ENCODE data around the gene BIK. TPM values are rescaled to one million over a fixed set of nuclear protein-coding genes. Genes with fewer than 3 reads are reported as not detected.
A peak's percentile ranks its signal among the peaks of the same experiment; 100 is the strongest.

BIK gene
- 1 to 10 TPM in 1 of 3 donors, under 1 TPM in 1, not detected in 1; 0.28 to 1.2 TPM for total RNA-seq
- total RNA-seq (2013): 1.1 TPM

GRCh38 chr22:43110444-43110926 is at the start of gene BIK:
Gene BIK (plus strand): TSS chr22:43110750. CDS start chr22:43124023, 13,273 bp downstream.
- H3K36me3 ChIP-seq (ENCODE audit: control insufficient read depth, insufficient read depth, low read length): no peaks in the 10 kb centered on the region
- H3K27me3 Mint-ChIP-seq (ENCODE audit: low read depth in 2 of 2): peaks cover 0 to 29% of the 10 kb centered on the region in 2 donors
- H3K9me3 ChIP-seq (ENCODE audit: control insufficient read depth, insufficient read depth, low read length): no peaks in the 10 kb centered on the region
- intact Hi-C loops (cut with micrococcal nuclease): no loop called here
- no peaks in the 10 kb centered on the region for H3K36me3 Mint-ChIP-seq
- H3K4me3 ChIP-seq (ENCODE audit: low read length): peak within 1 kb of the TSS; percentile 37
- peaks cover 0 to 4% of the 10 kb centered on the region in 2 donors for H3K4me1 Mint-ChIP-seq
- WGBS (ENCODE audit: insufficient coverage): under 1% methylated on average over 49 of the region's 49 CpGs
- peaks cover 11% of the 10 kb centered on the region for H3K27me3 ChIP-seq (ENCODE audit: control insufficient read depth, insufficient read depth, low read length)
- DNase-seq (peak; percentile 21 to 67), ATAC-seq (peak; percentile 70 to 73 (median 73))
- peak; percentile 23 for TF ChIP-seq CTCF (IDR thresholded peaks at IDR 0.05)
- H3K4me3 Mint-ChIP-seq: peak within 1 kb of the TSS; percentile 76
- peak within 1 kb of the TSS in 1 of 2 donors; percentile 45 for H3K27ac Mint-ChIP-seq
- H3K27ac ChIP-seq (ENCODE audit: low read length): no peak within 1 kb of the TSS
- peaks cover 19% of the 10 kb centered on the region for H3K4me1 ChIP-seq (ENCODE audit: control insufficient read depth, insufficient read depth, low read length)
- H3K9me3 Mint-ChIP-seq: no peaks in the 10 kb centered on the region

- ATAC-seq (no peak), DNase-seq (no peak)
- H3K36me3 ChIP-seq (ENCODE audit: control insufficient read depth, insufficient read depth, low read length): peaks cover 18% of the 10 kb centered on the region
- H3K9me3 ChIP-seq (ENCODE audit: control insufficient read depth, insufficient read depth, low read length): no peaks in the 10 kb centered on the region
- no peak overlapping the region for H3K27ac ChIP-seq (ENCODE audit: low read length)
- H3K27me3 ChIP-seq (ENCODE audit: control insufficient read depth, insufficient read depth, low read length): no peaks in the 10 kb centered on the region
- 90% methylated on average over 7 of the region's 7 CpGs for WGBS (ENCODE audit: insufficient coverage)
- Mint-ChIP-seq H3K4me1 (peaks cover 5 to 10% of the 10 kb centered on the region in 2 donors), H3K27me3 (ENCODE audit: low read depth in 2 of 2) (no peaks in the 10 kb centered on the region), H3K4me3 (no peak overlapping the region), H3K27ac (no peak overlapping the region), H3K9me3 (no peaks in the 10 kb centered on the region), H3K36me3 (peaks cover 7% of the 10 kb centered on the region)
- TF ChIP-seq CTCF (IDR thresholded peaks at IDR 0.05): no peak
- no peak overlapping the region for H3K4me3 ChIP-seq (ENCODE audit: low read length)
- intact Hi-C loops (cut with micrococcal nuclease): no loop called here
- H3K4me1 ChIP-seq (ENCODE audit: control insufficient read depth, insufficient read depth, low read length): peaks cover 7% of the 10 kb centered on the region
These were observed 44.4 kb upstream of the BIK start for GRCh38 chr22:43066134-43066533.

GRCh38 chr22:43066844-43067385 is 43.6 kb upstream of the BIK start:
- Histone ChIP-seq H3K27me3 (ENCODE audit: control insufficient read depth, insufficient read depth, low read length) (no peaks in the 10 kb centered on the region), H3K4me1 (ENCODE audit: control insufficient read depth, insufficient read depth, low read length) (peaks cover 7% of the 10 kb centered on the region), H3K4me3 (ENCODE audit: low read length) (no peak overlapping the region), H3K9me3 (ENCODE audit: control insufficient read depth, insufficient read depth, low read length) (no peaks in the 10 kb centered on the region), H3K36me3 (ENCODE audit: control insufficient read depth, insufficient read depth, low read length) (peaks cover 10% of the 10 kb centered on the region), H3K27ac (ENCODE audit: low read length) (peak overlapping the region; percentile 42)
- no peaks in the 10 kb centered on the region for H3K27me3 Mint-ChIP-seq (ENCODE audit: low read depth in 2 of 2)
- peak overlapping the region; percentile 73 to 85 for H3K27ac Mint-ChIP-seq
- H3K9me3 Mint-ChIP-seq: no peaks in the 10 kb centered on the region
- peak in 2 of 3 donors; percentile 4 to 24 for ATAC-seq
- no peak overlapping the region for H3K4me3 Mint-ChIP-seq
- no peak for TF ChIP-seq CTCF (IDR thresholded peaks at IDR 0.05)
- no peak for DNase-seq
- intact Hi-C loops (cut with micrococcal nuclease): no loop called here
- peaks cover 7% of the 10 kb centered on the region for H3K36me3 Mint-ChIP-seq
- WGBS (ENCODE audit: insufficient coverage): 94% methylated on average over 11 of the region's 11 CpGs
- peaks cover 5 to 10% of the 10 kb centered on the region in 2 donors for H3K4me1 Mint-ChIP-seq

Measured in natural killer cell (primary cell).